Calu3 (cell line): ENCODE data around the gene EID3. TPM values are rescaled to one million over a fixed set of nuclear protein-coding genes. Genes with fewer than 3 reads are reported as not detected.

Experiments
- BruUV-seq: library from RNA; stranded (reverse); fragments of 400-500 nt; replicated peaks from 2 replicates; lab custom pipeline; 2021; lab: Mats Ljungman, UMichigan
- CTCF ChIA-PET: fragments of 300-600 bp; sonication (Branson Sonifier 250); formaldehyde crosslinking; loops from one replicate; lab custom pipeline; 2022; ENCODE audit warnings: antibody characterized with exemption; lab: Charles Lee
- DNase-seq: peaks from one replicate; pipeline ENCODE4 v3.0.0; 2022
- H3K27ac Mint-ChIP-seq: one replicate; pipeline ENCODE4 v1.8.0; 2022; ENCODE audit warnings: mixed read lengths; ENCODE audit not compliant: unreplicated experiment
- H3K27me3 Mint-ChIP-seq: one replicate; pipeline ENCODE4 v1.8.0; 2022; ENCODE audit warnings: mixed read lengths; ENCODE audit not compliant: unreplicated experiment
- H3K36me3 Mint-ChIP-seq: one replicate; pipeline ENCODE4 v1.8.0; 2022; ENCODE audit warnings: mild to moderate bottlenecking, moderate library complexity, mixed read lengths; ENCODE audit not compliant: insufficient read depth, unreplicated experiment
- H3K4me1 Mint-ChIP-seq: one replicate; pipeline ENCODE4 v1.8.0; 2022; ENCODE audit warnings: mild to moderate bottlenecking, low read depth, mixed read lengths; ENCODE audit not compliant: unreplicated experiment
- H3K4me3 Mint-ChIP-seq: one replicate; pipeline ENCODE4 v1.8.0; 2022; ENCODE audit warnings: mild to moderate bottlenecking, low read depth, moderate library complexity, mixed read lengths; ENCODE audit not compliant: unreplicated experiment
- H3K9me3 Mint-ChIP-seq: one replicate; pipeline ENCODE4 v1.8.0; 2022; ENCODE audit warnings: low read depth, mixed read lengths; ENCODE audit not compliant: unreplicated experiment
- CTCF ChIP-seq: fragments of 200-600 bp; IDR thresholded peaks from one replicate; pipeline ENCODE4 v1.8.0; 2022; ENCODE audit warnings: antibody characterized with exemption; ENCODE audit not compliant: unreplicated experiment
- intact Hi-C: fragments of 100-400 bp; cut with micrococcal nuclease; formaldehyde crosslinking; loops from one replicate; pipeline ENCODE4 v1.10.0; 2022; ENCODE audit not compliant: unreplicated experiment
- total RNA-seq: library from RNA; stranded (reverse); gene quantifications from 2 replicates; pipeline ENCODE4 v1.2.3, GENCODE V29; 2022

EID3 gene
- total RNA-seq, 1 experiment from 2014 or later, result 5.5 TPM

GRCh38 chr12:104352106-104352713 lies 48.7 kb downstream of the EID3 start:
- BruUV-seq, result no TSS peak
- peaks cover 84% of the 10 kb centered on the region for H3K36me3 Mint-ChIP-seq
- no peaks in the 10 kb centered on the region for H3K9me3 Mint-ChIP-seq
- TF ChIP-seq CTCF, result no peak
- no peak overlapping the region for H3K27ac Mint-ChIP-seq
- no peaks in the 10 kb centered on the region for H3K27me3 Mint-ChIP-seq
- no peak for DNase-seq
- CTCF ChIA-PET, result no interaction called here
- H3K4me3 Mint-ChIP-seq, result no peak overlapping the region
- peaks cover 9% of the 10 kb centered on the region for H3K4me1 Mint-ChIP-seq
- intact Hi-C loops, result no loop called here

- TF ChIP-seq CTCF, result no peak
- DNase-seq, result no peak
- no TSS peak for BruUV-seq
- Mint-ChIP-seq H3K4me3 (no peak overlapping the region), H3K9me3 (no peaks in the 10 kb centered on the region), H3K27me3 (no peaks in the 10 kb centered on the region), H3K4me1 (peaks cover 9% of the 10 kb centered on the region), H3K36me3 (peaks cover 77% of the 10 kb centered on the region), H3K27ac (peak overlapping the region; percentile 76)
- CTCF ChIA-PET, result no interaction called here
- intact Hi-C loops, result no loop called here
These were observed 49.8 kb downstream of the EID3 start for GRCh38 chr12:104353012-104353981.

- Mint-ChIP-seq H3K9me3 (no peaks in the 10 kb centered on the region), H3K4me1 (peaks cover 9% of the 10 kb centered on the region), H3K4me3 (no peak overlapping the region), H3K27me3 (no peaks in the 10 kb centered on the region), H3K36me3 (peaks cover 78% of the 10 kb centered on the region), H3K27ac (no peak overlapping the region)
- BruUV-seq, result no TSS peak
- DNase-seq, result no peak
- no peak for TF ChIP-seq CTCF
- CTCF ChIA-PET, result no interaction called here
- intact Hi-C loops, result no loop called here
These were observed 50.8 kb downstream of the EID3 start for GRCh38 chr12:104354167-104354867.

Other genes with a start within 250 kb of the EID3 start
- 7.8 and 9.4 TPM in 2 replicates for gene HCFC2, start 239.2 kb upstream of the EID3 start, total RNA-seq
- 28.3 and 36.0 TPM in 2 replicates for gene NFYB, start 165.5 kb upstream of the EID3 start, total RNA-seq
- 262 and 269 TPM in 2 replicates for gene TXNRD1, start 88.0 kb upstream of the EID3 start, total RNA-seq
- gene CHST11, start 153.2 kb downstream of the EID3 start, total RNA-seq, result 1.1 and 1.4 TPM in 2 replicates